BLaER1 (cell line): Measurements from ENCODE around the gene WDR90.

Experiments
- H3K27ac ChIP-seq: shearing (Covaris generic); formaldehyde crosslinking; 2 replicates; pipeline ENCODE4 v1.8.1; 2022
- H3K27me3 ChIP-seq: shearing (Covaris generic); formaldehyde crosslinking; 2 replicates; pipeline ENCODE4 v1.8.1; 2022
- H3K36me3 ChIP-seq: shearing (Covaris generic); formaldehyde crosslinking; 2 replicates; pipeline ENCODE4 v1.8.1; 2022
- H3K4me1 ChIP-seq: shearing (Covaris generic); formaldehyde crosslinking; 2 replicates; pipeline ENCODE4 v1.8.1; 2022
- H3K4me2 ChIP-seq: shearing (Covaris generic); formaldehyde crosslinking; 2 replicates; pipeline ENCODE4 v1.8.1; 2022
- H3K4me3 ChIP-seq: shearing (Covaris generic); formaldehyde crosslinking; 2 replicates; pipeline ENCODE4 v1.8.1; 2022
- H3K9ac ChIP-seq: shearing (Covaris generic); formaldehyde crosslinking; 2 replicates; pipeline ENCODE4 v1.8.1; 2022
- H3K9me3 ChIP-seq: shearing (Covaris generic); formaldehyde crosslinking; 2 replicates; pipeline ENCODE4 v1.8.1; 2022
- H4K20me1 ChIP-seq: shearing (Covaris generic); formaldehyde crosslinking; 2 replicates; pipeline ENCODE4 v1.8.1; 2022
- Cebpa-rat ChIP-seq: shearing (Covaris generic); IDR thresholded peaks from 2 replicates; pipeline ENCODE4 v1.8.1; 2022

The WDR90 gene

DNA sequence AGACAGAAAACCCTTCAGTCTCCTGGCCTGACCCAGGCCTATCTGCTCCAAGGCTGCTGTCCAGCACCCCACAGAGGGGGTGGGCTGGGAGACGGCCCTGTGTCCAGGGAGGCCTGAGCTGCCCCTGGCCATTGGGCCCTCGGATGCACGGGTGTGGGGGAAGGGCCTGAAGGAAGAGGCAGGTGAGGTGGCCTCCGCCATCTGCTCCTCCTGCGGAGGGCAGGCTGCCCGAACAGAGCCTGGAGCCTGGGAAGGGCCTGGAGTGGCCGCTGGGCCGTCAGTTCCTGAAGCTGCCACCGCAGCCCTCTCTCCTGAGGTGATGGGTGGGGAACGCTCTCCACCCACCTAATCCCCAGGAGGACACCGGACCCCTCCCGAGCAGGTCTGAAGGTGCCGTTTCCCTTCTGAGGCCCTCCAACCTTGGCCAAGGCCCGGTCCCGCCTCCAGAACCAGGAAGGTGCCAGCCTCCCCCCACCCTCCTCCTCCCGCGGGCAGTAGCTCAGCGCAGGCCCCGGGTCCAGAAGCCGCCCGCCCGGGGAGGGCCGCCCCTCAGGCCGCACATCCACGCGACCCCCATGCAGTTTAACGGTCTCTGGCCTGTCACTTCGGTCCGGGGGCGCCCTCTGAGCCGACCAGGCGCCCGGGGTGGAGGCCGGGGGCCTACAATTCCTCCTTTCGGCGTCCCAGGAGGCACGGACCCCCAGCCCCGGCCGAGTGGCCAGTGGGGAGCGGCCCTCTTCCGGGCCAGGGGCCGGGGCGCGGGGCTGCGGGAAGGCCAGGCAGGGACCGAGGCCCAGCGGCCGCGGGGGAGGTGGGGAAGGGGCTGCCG, 55.6 kb downstream of the WDR90 start:
- Histone ChIP-seq H3K9ac (no peak overlapping the region), H4K20me1 (peaks cover 88% of the 10 kb centered on the region), H3K27ac (no peak overlapping the region), H3K4me3 (peak overlapping the region; percentile 65; the same call in 1 of the 2 replicates), H3K9me3 (no peaks in the 10 kb centered on the region), H3K4me1 (peaks cover 18% of the 10 kb centered on the region), H3K36me3 (no peaks in the 10 kb centered on the region), H3K4me2 (peak overlapping the region; percentile 90), H3K27me3 (peaks cover 100% of the 10 kb centered on the region)
- no peak for TF ChIP-seq Cebpa-rat

DNA sequence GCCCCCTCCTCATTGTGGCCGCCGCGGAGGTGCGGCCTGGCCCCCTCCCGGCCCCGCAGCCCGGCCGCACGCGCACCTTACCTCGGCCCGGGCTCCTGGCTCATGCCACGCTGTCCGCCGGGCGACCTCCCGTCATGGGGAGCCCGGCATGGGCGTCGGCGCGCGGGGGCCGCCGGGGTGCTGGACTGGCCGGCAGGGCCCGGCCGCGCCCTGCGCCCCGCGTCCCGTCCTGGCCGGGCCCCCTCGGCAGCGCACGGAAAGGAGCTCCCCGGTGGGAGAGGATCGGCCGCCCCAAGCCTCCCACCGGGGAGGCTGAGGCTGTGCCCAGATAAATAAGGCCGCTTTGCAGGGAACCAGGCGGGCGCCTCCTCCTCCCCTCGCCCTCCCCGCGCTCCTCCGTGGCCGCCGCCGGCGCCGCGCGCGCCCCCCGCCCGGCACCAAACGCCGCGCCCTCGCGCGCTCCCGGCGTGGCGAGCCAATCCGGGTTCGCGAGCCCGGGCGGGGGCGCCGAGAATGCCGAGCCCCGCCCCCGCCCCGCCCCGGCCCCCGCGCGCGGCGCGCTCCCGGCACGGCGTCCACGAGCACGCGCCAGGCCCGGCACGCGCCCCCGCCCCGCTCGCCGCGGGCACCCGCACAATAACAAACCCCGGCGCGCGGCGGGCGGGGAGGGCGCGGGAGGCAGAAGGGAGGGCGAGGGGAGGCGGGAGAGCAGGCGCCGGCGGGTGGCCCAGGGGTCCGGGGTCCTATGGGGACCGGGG, 56.4 kb downstream of the WDR90 start, which contains the start of gene FBXL16:
Gene FBXL16 (minus strand): TSS at position 371 of the 758 bp plus-strand sequence. CDS start 8,396 bp downstream, outside the sequence.
- no peaks in the 10 kb centered on the region for H3K36me3 ChIP-seq
- no peak for TF ChIP-seq Cebpa-rat
- peaks cover 100% of the 10 kb centered on the region for H3K27me3 ChIP-seq
- H3K27ac ChIP-seq = no peak within 1 kb of the TSS
- H3K4me1 ChIP-seq = peaks cover 27% of the 10 kb centered on the region
- H3K9me3 ChIP-seq = no peaks in the 10 kb centered on the region
- peak within 1 kb of the TSS; percentile 65 for H3K4me3 ChIP-seq
- peaks cover 88% of the 10 kb centered on the region for H4K20me1 ChIP-seq
- no peak within 1 kb of the TSS for H3K9ac ChIP-seq
- H3K4me2 ChIP-seq = peak within 1 kb of the TSS; percentile 90

DNA sequence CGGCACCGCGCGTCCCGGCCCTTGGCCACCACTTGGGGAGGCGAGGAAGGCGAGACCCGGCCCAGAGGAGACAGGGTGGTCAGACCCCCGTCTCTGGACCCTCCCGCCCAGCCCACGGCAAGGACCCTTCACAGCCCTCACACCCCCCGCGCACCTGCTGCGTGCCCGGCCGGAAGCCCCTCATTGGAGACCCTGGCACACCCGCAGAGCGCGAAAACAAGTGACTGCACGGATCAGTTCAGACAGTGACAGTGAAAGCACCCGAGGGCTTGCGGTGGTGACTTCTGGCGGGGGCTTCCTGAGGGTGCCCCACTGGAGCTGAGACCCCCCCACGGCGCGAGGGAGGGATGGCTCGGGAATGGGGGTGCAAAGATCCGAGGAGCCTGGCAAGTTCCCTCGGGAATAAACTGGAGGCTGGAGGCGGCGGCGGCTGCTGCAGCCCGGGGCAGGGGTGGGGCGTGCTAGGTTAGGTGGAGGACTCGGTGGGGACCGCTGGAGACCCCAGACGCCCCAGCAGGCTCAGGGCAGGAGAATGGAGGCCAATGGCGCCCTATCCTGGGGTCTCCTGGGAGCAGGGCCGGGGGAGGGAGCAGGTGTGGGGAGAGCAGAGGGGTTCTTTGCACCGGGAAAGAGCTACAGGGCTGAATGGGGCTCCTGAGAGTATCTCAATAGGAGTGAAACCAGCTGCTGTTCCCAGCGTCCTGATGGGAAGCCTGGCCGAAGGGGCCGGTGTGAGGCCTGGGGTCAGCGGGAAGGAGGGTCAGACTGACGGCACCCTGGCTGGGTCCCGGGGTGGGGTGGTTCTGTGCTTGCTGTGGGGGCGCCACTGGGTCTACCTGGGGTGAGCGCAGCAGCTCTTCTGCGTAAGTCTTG, 57.3 kb downstream of the WDR90 start:
- no peaks in the 10 kb centered on the region for H3K9me3 ChIP-seq
- H4K20me1 ChIP-seq = peaks cover 88% of the 10 kb centered on the region
- H3K9ac ChIP-seq = no peak overlapping the region
- no peaks in the 10 kb centered on the region for H3K36me3 ChIP-seq
- peak overlapping the region; percentile 65 for H3K4me3 ChIP-seq
- H3K4me2 ChIP-seq = peak overlapping the region; percentile 90
- H3K27ac ChIP-seq = no peak overlapping the region
- H3K4me1 ChIP-seq = peaks cover 35% of the 10 kb centered on the region
- no peak for TF ChIP-seq Cebpa-rat
- H3K27me3 ChIP-seq = peaks cover 100% of the 10 kb centered on the region

DNA sequence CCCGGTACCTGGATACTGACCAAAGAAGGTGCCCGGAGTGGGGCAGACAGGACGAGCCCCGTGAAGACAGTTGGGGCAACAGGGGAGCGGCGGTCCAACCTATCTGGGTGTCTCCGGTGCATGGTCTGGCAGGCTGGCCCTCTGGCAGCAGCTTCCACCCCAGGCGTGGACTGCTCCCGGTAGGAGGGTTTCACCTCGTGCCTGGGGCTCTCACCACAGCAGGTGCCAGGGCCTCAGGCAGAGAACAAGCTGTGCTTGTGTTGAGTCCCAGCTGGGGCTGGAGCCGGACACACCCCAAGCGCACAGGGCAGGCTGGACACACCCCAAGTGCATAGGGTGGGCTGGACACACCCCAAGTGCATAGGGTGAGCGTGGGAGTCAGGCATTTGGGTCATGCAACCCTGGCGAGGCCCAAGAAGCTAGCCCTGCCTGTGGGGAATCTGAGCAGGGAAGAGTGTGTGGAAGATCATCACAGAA, 57.9 kb downstream of the WDR90 start:
- Histone ChIP-seq H3K9ac (no peak overlapping the region), H3K4me2 (peak overlapping the region; percentile 90), H3K36me3 (no peaks in the 10 kb centered on the region), H4K20me1 (peaks cover 84% of the 10 kb centered on the region), H3K27me3 (peaks cover 98% of the 10 kb centered on the region), H3K4me3 (0 out of 2 replicates have a peak overlapping the region, but pooled peaks have one; percentile 65), H3K4me1 (peaks cover 39% of the 10 kb centered on the region), H3K9me3 (no peaks in the 10 kb centered on the region), H3K27ac (no peak overlapping the region)
- no peak for TF ChIP-seq Cebpa-rat

DNA sequence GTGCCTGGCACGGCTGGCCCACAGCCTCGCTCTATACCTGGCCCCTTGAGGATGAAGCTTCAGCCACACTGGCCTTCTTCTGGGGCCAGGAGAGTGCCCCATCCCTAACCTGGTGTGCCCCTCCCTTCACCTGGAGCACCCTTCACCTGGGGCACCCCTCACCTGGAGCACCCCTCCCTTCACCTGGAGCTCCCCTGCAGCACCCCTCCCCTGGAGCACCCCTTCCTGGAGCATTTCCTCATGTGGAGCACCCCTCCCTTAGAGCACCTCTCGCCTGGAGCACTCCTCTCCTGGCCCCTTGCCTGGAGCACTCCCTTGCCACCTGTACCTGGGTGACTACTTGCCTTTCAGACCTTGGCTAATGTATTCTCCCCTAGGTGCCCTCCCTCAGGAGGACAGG, 58.9 kb downstream of the WDR90 start:
- H3K9me3 ChIP-seq = no peaks in the 10 kb centered on the region
- H3K4me3 ChIP-seq = no peak overlapping the region
- peaks cover 39% of the 10 kb centered on the region for H3K4me1 ChIP-seq
- no peaks in the 10 kb centered on the region for H3K36me3 ChIP-seq
- H4K20me1 ChIP-seq = peaks cover 75% of the 10 kb centered on the region
- no peak for TF ChIP-seq Cebpa-rat
- H3K27ac ChIP-seq = no peak overlapping the region
- H3K27me3 ChIP-seq = peaks cover 92% of the 10 kb centered on the region
- H3K4me2 ChIP-seq = no peak overlapping the region
- no peak overlapping the region for H3K9ac ChIP-seq

DNA sequence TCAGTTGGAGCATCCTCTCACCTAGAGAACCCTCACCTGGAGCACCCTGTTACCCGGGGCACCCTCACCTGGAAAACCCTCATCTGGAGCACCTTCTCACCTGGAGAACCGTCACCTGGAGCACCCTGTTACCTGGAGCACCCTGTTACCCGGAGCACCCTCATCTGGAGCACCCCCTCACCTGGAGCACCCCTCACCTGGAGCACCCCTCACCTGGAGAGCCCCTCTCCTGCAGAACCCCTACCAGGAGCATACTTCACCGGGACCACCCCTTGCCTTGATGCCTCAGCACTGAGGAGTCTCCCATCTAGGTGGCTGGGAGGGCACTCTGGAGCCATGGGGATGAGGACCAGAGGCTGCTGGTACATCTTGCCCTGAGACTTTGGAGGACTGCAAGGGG, 59.8 kb downstream of the WDR90 start:
- Histone ChIP-seq H3K9ac (no peak overlapping the region), H3K27ac (no peak overlapping the region), H3K27me3 (peaks cover 86% of the 10 kb centered on the region), H3K36me3 (no peaks in the 10 kb centered on the region), H3K4me3 (no peak overlapping the region), H4K20me1 (peaks cover 65% of the 10 kb centered on the region), H3K9me3 (no peaks in the 10 kb centered on the region), H3K4me1 (peaks cover 43% of the 10 kb centered on the region), H3K4me2 (no peak overlapping the region)
- no peak for TF ChIP-seq Cebpa-rat

DNA sequence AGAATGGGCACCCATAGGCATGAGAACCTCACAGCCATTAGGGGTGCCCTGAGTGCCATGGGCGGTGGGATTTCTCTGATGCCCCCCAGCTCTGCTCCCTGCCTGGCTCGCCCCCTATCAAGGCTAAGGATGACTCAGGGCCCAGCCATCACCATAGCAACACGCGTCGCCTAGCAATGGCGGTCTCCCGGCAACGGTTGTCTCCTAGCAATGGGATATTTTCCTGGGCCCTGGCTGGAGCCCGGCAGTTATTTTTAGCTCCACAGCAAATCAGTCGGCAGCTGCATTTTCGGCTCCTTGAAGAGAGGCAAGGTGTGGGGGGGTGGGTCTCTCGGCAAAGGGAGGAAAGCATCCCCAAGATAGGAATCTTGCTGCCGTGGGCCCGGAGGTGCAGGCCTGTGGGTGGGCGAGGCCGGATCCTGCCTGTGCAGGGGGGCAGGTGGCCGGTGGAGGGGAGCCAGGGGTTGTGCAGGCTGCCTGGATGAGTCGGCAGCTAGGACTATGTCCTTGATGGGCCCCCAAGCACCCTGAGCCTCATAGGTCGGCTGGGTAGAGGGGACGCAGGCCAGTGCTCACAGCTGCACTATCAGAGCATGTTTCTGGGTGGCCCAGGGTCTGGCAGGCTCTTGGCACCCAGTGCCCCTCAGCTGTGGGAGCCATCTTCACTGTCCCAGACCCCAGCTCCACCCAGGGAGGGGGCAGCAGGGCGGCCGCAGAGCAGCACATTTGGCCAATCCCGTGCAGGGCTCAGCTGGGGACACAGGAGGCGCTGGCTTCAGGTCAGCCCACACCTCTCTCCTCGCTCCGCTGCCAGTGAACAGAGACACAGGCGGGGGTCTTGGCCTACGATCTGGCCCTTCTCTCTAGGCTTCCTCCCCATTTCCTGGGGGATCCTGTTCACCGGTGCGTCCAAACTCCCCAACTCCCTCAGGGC, 60.7 kb downstream of the WDR90 start:
- 0 out of 2 replicates have a peak overlapping the region, but pooled peaks have one; percentile 11 for H3K4me3 ChIP-seq
- no peak for TF ChIP-seq Cebpa-rat
- no peaks in the 10 kb centered on the region for H3K9me3 ChIP-seq
- peaks cover 84% of the 10 kb centered on the region for H3K27me3 ChIP-seq
- no peaks in the 10 kb centered on the region for H3K36me3 ChIP-seq
- no peak overlapping the region for H3K27ac ChIP-seq
- no peak overlapping the region for H3K9ac ChIP-seq
- peak overlapping the region; percentile 75 for H3K4me2 ChIP-seq
- peaks cover 57% of the 10 kb centered on the region for H4K20me1 ChIP-seq
- H3K4me1 ChIP-seq = peaks cover 51% of the 10 kb centered on the region

DNA sequence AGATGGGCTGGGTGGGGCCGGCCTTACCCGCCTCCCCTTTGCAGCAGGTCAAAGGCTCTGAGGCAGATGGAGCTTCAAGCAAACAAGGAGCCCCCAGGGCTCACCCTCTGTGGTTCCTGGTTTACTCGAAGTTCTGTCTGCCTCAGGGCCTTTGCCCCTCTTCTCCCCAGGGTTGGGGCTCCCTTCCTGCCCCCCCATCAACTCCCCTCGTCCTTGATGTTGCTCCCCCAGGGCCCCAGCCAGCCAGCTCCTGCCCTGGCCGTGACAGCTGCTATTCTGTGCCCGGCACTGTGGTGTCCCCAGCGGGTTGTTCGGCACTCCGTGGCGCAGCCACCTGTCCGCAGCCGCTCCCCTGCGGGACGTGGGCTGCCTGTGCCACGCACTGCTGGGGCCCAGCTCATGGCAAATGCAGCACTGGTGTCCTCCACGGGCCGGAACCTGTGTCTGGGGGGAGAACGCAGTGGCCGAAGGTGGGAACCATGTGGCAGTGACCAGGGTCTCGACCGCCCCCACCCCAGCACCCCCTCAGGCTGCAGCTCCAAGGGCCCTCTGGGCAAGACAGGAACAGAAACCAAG, 61.4 kb downstream of the WDR90 start:
- no peak overlapping the region for H3K27ac ChIP-seq
- H3K9me3 ChIP-seq = no peaks in the 10 kb centered on the region
- H3K4me3 ChIP-seq = 0 out of 2 replicates have a peak overlapping the region, but pooled peaks have one; percentile 11
- H3K4me2 ChIP-seq = peak overlapping the region; percentile 75
- peaks cover 83% of the 10 kb centered on the region for H3K27me3 ChIP-seq
- no peak overlapping the region for H3K9ac ChIP-seq
- H4K20me1 ChIP-seq = peaks cover 59% of the 10 kb centered on the region
- H3K4me1 ChIP-seq = peaks cover 51% of the 10 kb centered on the region
- H3K36me3 ChIP-seq = no peaks in the 10 kb centered on the region
- TF ChIP-seq Cebpa-rat = no peak
